WTC11 (cell line): ENCODE data around the gene SOX6. TPM values are rescaled to one million over a fixed set of nuclear protein-coding genes. Genes with fewer than 3 reads are reported as not detected.

ENCODE experiments used
- ATAC-seq: fragments of 200-7000 bp; cut with Tn5 transposase; 2 replicates; pipeline ENCODE4 v1.10.0; 2021; ENCODE audit warnings: mild to moderate bottlenecking, moderate library complexity
- CTCF ChIA-PET: fragments of 300-600 bp; sonication (Branson Sonifier 250); formaldehyde crosslinking; loops from one replicate; lab custom pipeline; 2021; ENCODE audit warnings: antibody characterized with exemption; lab: Charles Lee
- POLR2A ChIA-PET: fragments of 350-600 bp; sonication (Branson Sonifier 250); formaldehyde crosslinking; loops from one replicate; lab custom pipeline; 2021; ENCODE audit warnings: antibody characterized with exemption; lab: Charles Lee
- DNase-seq: peaks from one replicate; pipeline ENCODE4 v3.0.0; 2021; ENCODE audit warnings: low spot score
- H3K27ac Mint-ChIP-seq: 2 replicates; pipeline ENCODE4 v1.8.0; 2021; ENCODE audit warnings: mixed read lengths
- H3K27me3 Mint-ChIP-seq: 2 replicates; pipeline ENCODE4 v1.8.0; 2021; ENCODE audit warnings: low read depth, mild to moderate bottlenecking, moderate library complexity, mixed read lengths
- H3K36me3 Mint-ChIP-seq: 2 replicates; pipeline ENCODE4 v1.8.0; 2021; ENCODE audit warnings: mixed read lengths
- H3K4me1 Mint-ChIP-seq: 2 replicates; pipeline ENCODE4 v1.8.0; 2022; ENCODE audit warnings: mixed read lengths
- H3K4me3 Mint-ChIP-seq: 2 replicates; pipeline ENCODE4 v1.8.0; 2021; ENCODE audit warnings: mild to moderate bottlenecking, moderate library complexity, mixed read lengths
- H3K9me3 Mint-ChIP-seq: 2 replicates; pipeline ENCODE4 v1.8.0; 2021; ENCODE audit warnings: mixed read lengths
- AFF4 ChIP-seq: sonication (generic); formaldehyde crosslinking; IDR thresholded peaks from 2 replicates; pipeline ENCODE4 v1.8.1; 2023; ENCODE audit warnings: mild to moderate bottlenecking, missing genetic modification reagents, borderline replicate concordance
- CBFB ChIP-seq: sonication (generic); formaldehyde crosslinking; IDR thresholded peaks from 2 replicates; pipeline ENCODE4 v1.8.1; 2022; ENCODE audit warnings: mild to moderate bottlenecking, low read depth, missing genetic modification reagents
- FOXK1 ChIP-seq: sonication (generic); formaldehyde crosslinking; IDR thresholded peaks from 2 replicates; pipeline ENCODE4 v1.8.0; 2022; ENCODE audit warnings: mild to moderate bottlenecking, moderate library complexity, missing genetic modification reagents
- GRHL2 ChIP-seq: fragments of 250-450 bp; sonication (Bioruptor Pico); IDR thresholded peaks from 2 replicates; pipeline ENCODE4 v1.8.0; 2022; ENCODE audit warnings: mild to moderate bottlenecking, moderate library complexity; ENCODE audit not compliant: insufficient replicate concordance, severe bottlenecking
- KAT7 ChIP-seq: sonication (generic); formaldehyde crosslinking; IDR thresholded peaks from 2 replicates; pipeline ENCODE4 v1.8.1; 2023; ENCODE audit warnings: missing genetic modification reagents, mild to moderate bottlenecking, borderline replicate concordance
- MXD4 ChIP-seq: fragments of 250-450 bp; sonication (Bioruptor Pico); IDR thresholded peaks from 2 replicates; pipeline ENCODE4 v1.8.0; 2021; ENCODE audit warnings: mild to moderate bottlenecking, moderate library complexity, borderline replicate concordance
- NFYB ChIP-seq: sonication (generic); formaldehyde crosslinking; conservative IDR thresholded peaks from 2 replicates; pipeline ENCODE4 v1.8.0; 2022; ENCODE audit warnings: low read depth, missing genetic modification reagents
- NR3C1 ChIP-seq: sonication (generic); formaldehyde crosslinking; conservative IDR thresholded peaks from 2 replicates; pipeline ENCODE4 v1.8.1; 2023; ENCODE audit warnings: low read depth, mild to moderate bottlenecking, missing genetic modification reagents
- SOX15 ChIP-seq: fragments of 250-450 bp; sonication (Bioruptor Pico); IDR thresholded peaks from 2 replicates; pipeline ENCODE4 v1.9.0; 2021; ENCODE audit warnings: mild to moderate bottlenecking
- STAT6 ChIP-seq: sonication (generic); formaldehyde crosslinking; conservative IDR thresholded peaks from 2 replicates; pipeline ENCODE4 v1.8.1; 2023; ENCODE audit warnings: mild to moderate bottlenecking, low read depth, missing genetic modification reagents, moderate library complexity
- ZNF121 ChIP-seq: sonication (generic); formaldehyde crosslinking; IDR thresholded peaks from 2 replicates; pipeline ENCODE4 v1.8.0; 2023; ENCODE audit warnings: missing genetic modification reagents
- ZNF232 ChIP-seq: sonication (generic); formaldehyde crosslinking; IDR thresholded peaks from 2 replicates; pipeline ENCODE4 v1.8.0; 2022; ENCODE audit warnings: mild to moderate bottlenecking, missing genetic modification reagents
- ZNF425 ChIP-seq: fragments of 250-450 bp; sonication (Bioruptor Pico); conservative IDR thresholded peaks from 2 replicates; pipeline ENCODE4 v1.9.0; 2021; ENCODE audit warnings: mild to moderate bottlenecking
- total RNA-seq: library from RNA; stranded (reverse); gene quantifications from 3 replicates; pipeline ENCODE4 v1.2.3, GENCODE V29; 2021
- TF ChIP-seq, protein P1 (sequence below): sonication (generic); formaldehyde crosslinking; IDR thresholded peaks from 2 replicates; pipeline ENCODE4 v1.8.0; 2022; ENCODE audit warnings: mild to moderate bottlenecking, missing genetic modification reagents
- TF ChIP-seq, protein P2 (sequence below): sonication (generic); formaldehyde crosslinking; IDR thresholded peaks from 2 replicates; pipeline ENCODE4 v1.8.1; 2022; ENCODE audit warnings: low read depth, missing genetic modification reagents, borderline replicate concordance
- TF ChIP-seq, protein P3 (sequence below): fragments of 250-450 bp; sonication (Bioruptor Pico); IDR thresholded peaks from 2 replicates; pipeline ENCODE4 v1.9.0; 2021; ENCODE audit warnings: moderate library complexity, mild to moderate bottlenecking, inconsistent platforms, borderline replicate concordance
- TF ChIP-seq, protein P4 (sequence below): sonication (generic); formaldehyde crosslinking; IDR thresholded peaks from 2 replicates; pipeline ENCODE4 v1.8.1; 2023; ENCODE audit warnings: mild to moderate bottlenecking, missing genetic modification reagents

The SOX6 gene
- total RNA-seq, 1 experiment from 2014 or later: 0.13 TPM

GRCh38 chr11:16012125-16012751 lies 344.1 kb downstream of the SOX6 start:
- Mint-ChIP-seq H3K4me3 (no peak overlapping the region), H3K36me3 (no peaks in the 10 kb centered on the region), H3K27me3 (no peaks in the 10 kb centered on the region; the same call in 1 of the 2 replicates), H3K27ac (no peak overlapping the region), H3K4me1 (peaks cover 30% of the 10 kb centered on the region), H3K9me3 (no peaks in the 10 kb centered on the region)
- TF ChIP-seq, protein P1, sequence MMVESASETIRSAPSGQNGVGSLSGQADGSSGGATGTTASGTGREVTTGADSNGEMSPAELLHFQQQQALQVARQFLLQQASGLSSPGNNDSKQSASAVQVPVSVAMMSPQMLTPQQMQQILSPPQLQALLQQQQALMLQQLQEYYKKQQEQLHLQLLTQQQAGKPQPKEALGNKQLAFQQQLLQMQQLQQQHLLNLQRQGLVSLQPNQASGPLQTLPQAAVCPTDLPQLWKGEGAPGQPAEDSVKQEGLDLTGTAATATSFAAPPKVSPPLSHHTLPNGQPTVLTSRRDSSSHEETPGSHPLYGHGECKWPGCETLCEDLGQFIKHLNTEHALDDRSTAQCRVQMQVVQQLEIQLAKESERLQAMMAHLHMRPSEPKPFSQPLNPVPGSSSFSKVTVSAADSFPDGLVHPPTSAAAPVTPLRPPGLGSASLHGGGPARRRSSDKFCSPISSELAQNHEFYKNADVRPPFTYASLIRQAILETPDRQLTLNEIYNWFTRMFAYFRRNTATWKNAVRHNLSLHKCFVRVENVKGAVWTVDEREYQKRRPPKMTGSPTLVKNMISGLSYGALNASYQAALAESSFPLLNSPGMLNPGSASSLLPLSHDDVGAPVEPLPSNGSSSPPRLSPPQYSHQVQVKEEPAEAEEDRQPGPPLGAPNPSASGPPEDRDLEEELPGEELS (CRISPR knock-in tag): no peak
- TF ChIP-seq NR3C1 (no peak), MXD4 (CRISPR knock-in tag) (no peak), STAT6 (CRISPR knock-in tag) (no peak), ZNF232 (CRISPR knock-in tag) (no peak), KAT7 (CRISPR knock-in tag) (no peak), ZNF425 (CRISPR knock-in tag) (no peak), FOXK1 (no peak), NFYB (no peak), GRHL2 (CRISPR knock-in tag) (no peak), SOX15 (CRISPR knock-in tag) (no peak), CBFB (CRISPR knock-in tag) (no peak), AFF4 (no peak), ZNF121 (CRISPR knock-in tag) (no peak)
- TF ChIP-seq, protein P2, sequence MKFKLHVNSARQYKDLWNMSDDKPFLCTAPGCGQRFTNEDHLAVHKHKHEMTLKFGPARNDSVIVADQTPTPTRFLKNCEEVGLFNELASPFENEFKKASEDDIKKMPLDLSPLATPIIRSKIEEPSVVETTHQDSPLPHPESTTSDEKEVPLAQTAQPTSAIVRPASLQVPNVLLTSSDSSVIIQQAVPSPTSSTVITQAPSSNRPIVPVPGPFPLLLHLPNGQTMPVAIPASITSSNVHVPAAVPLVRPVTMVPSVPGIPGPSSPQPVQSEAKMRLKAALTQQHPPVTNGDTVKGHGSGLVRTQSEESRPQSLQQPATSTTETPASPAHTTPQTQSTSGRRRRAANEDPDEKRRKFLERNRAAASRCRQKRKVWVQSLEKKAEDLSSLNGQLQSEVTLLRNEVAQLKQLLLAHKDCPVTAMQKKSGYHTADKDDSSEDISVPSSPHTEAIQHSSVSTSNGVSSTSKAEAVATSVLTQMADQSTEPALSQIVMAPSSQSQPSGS (CRISPR knock-in tag): no peak
- TF ChIP-seq, protein P3, sequence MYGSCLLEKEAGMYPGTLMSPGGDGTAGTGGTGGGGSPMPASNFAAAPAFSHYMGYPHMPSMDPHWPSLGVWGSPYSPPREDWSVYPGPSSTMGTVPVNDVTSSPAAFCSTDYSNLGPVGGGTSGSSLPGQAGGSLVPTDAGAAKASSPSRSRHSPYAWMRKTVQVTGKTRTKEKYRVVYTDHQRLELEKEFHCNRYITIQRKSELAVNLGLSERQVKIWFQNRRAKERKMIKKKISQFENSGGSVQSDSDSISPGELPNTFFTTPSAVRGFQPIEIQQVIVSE (CRISPR knock-in tag): no peak
- TF ChIP-seq, protein P4, sequence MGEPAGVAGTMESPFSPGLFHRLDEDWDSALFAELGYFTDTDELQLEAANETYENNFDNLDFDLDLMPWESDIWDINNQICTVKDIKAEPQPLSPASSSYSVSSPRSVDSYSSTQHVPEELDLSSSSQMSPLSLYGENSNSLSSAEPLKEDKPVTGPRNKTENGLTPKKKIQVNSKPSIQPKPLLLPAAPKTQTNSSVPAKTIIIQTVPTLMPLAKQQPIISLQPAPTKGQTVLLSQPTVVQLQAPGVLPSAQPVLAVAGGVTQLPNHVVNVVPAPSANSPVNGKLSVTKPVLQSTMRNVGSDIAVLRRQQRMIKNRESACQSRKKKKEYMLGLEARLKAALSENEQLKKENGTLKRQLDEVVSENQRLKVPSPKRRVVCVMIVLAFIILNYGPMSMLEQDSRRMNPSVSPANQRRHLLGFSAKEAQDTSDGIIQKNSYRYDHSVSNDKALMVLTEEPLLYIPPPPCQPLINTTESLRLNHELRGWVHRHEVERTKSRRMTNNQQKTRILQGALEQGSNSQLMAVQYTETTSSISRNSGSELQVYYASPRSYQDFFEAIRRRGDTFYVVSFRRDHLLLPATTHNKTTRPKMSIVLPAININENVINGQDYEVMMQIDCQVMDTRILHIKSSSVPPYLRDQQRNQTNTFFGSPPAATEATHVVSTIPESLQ (CRISPR knock-in tag): no peak
- POLR2A ChIA-PET: no interaction called here
- CTCF ChIA-PET: interaction anchor here (0.9 kb wide), 1 partner anchor 10 kb away, joined by 3 read pairs; no protein-coding TSS in a partner anchor
- DNase-seq (no peak), ATAC-seq (no peak)
